HepG2 (cell line): ENCODE results near the gene UBC.
"Not testable (repeated sequence)": the region's sequence is repeated elsewhere in the genome, so short reads cannot be mapped to it uniquely, and the experiment has no call there.

Experiments used
- ATF1 ChIP-seq: IDR thresholded peaks from 2 replicates; pipeline ENCODE4 v1.6.1; 2016; ENCODE audit warnings: mild to moderate bottlenecking, control low read depth
- EZH2 ChIP-seq: conservative IDR thresholded peaks from 2 replicates; pipeline ENCODE4 v1.6.1; 2012; ENCODE audit warnings: mild to moderate bottlenecking, low read depth, low read length, moderate library complexity
- GATAD2A ChIP-seq: IDR thresholded peaks from 2 replicates; pipeline ENCODE4 v1.6.1; 2016
- JUN ChIP-seq: sonication (generic); formaldehyde crosslinking; IDR thresholded peaks from 2 replicates; pipeline ENCODE4 v1.4.0; 2020; ENCODE audit warnings: mild to moderate bottlenecking, missing genetic modification reagents
- NCOR1 ChIP-seq: fragments of 200-600 bp; sonication (generic); IDR thresholded peaks from 2 replicates; pipeline ENCODE4 v1.7.0; 2017; ENCODE audit warnings: antibody characterized with exemption, low read length, borderline replicate concordance
- PPARG ChIP-seq: conservative IDR thresholded peaks from 2 replicates; pipeline ENCODE4 v1.6.1; 2016; ENCODE audit warnings: missing biosample characterization, missing genetic modification reagents
- SP1 ChIP-seq, 2 experiments: fragments of 450-650 bp in 1 of 2; sonication (generic) in 1 of 2; formaldehyde crosslinking in 1 of 2; IDR thresholded peaks; 2 replicates each; pipeline versions ENCODE4 v1.4.0 to v1.6.1; 2016 to 2020; ENCODE audit warnings: missing genetic modification reagents in 1 of 2
- SRF ChIP-seq: IDR thresholded peaks from 2 replicates; pipeline ENCODE4 v1.6.1; 2011; ENCODE audit warnings: mild to moderate bottlenecking, low read depth, low read length, moderate library complexity
- TBP ChIP-seq: sonication (generic); formaldehyde crosslinking; IDR thresholded peaks from 2 replicates; pipeline ENCODE4 v1.5.0; 2020; ENCODE audit warnings: missing genetic modification reagents
- ZFP36L2 ChIP-seq: sonication (generic); formaldehyde crosslinking; IDR thresholded peaks from 2 replicates; pipeline ENCODE4 v1.4.0; 2020; ENCODE audit warnings: missing genetic modification reagents
- ZNF747 ChIP-seq: sonication (generic); formaldehyde crosslinking; IDR thresholded peaks from 2 replicates; pipeline ENCODE4 v1.8.1; 2023; ENCODE audit warnings: missing genetic modification reagents, mild to moderate bottlenecking, borderline replicate concordance
- TF ChIP-seq, protein P1 (sequence below): sonication (generic); formaldehyde crosslinking; IDR thresholded peaks from 2 replicates; pipeline ENCODE4 v1.5.0; 2020; ENCODE audit warnings: mild to moderate bottlenecking, missing genetic modification reagents, moderate library complexity
- TF ChIP-seq, protein P2 (sequence below): sonication (generic); formaldehyde crosslinking; IDR thresholded peaks from 2 replicates; pipeline ENCODE4 v1.4.0; 2020; ENCODE audit warnings: missing genetic modification reagents
- TF ChIP-seq, protein P3 (sequence below), 2 experiments: IDR thresholded peaks; 2 replicates each; pipeline ENCODE4 v1.6.1; 2011 to 2012; ENCODE audit warnings: low read length in 2 of 2, borderline replicate concordance in 1 of 2, low read depth in 1 of 2, mild to moderate bottlenecking in 1 of 2, moderate library complexity in 1 of 2

DNA sequence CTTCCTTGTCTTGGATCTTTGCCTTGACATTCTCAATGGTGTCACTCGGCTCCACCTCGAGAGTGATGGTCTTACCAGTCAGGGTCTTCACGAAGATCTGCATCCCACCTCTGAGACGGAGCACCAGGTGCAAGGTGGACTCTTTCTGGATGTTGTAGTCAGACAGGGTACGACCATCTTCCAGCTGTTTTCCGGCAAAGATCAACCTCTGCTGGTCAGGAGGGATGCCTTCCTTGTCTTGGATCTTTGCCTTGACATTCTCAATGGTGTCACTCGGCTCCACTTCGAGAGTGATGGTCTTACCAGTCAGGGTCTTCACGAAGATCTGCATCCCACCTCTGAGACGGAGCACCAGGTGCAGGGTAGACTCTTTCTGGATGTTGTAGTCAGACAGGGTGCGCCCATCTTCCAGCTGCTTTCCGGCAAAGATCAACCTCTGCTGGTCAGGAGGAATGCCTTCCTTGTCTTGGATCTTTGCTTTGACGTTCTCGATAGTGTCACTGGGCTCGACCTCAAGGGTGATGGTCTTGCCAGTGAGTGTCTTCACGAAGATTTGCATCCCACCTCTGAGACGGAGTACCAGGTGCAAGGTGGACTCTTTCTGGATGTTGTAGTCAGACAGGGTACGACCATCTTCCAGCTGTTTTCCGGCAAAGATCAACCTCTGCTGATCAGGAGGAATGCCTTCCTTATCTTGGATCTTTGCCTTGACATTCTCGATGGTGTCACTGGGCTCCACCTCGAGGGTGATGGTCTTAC, 1.7 kb downstream of the UBC start:
- TF ChIP-seq SP1 (IDR thresholded peaks at IDR 0.05); SP1 (CRISPR knock-in tag; IDR thresholded peaks at IDR 0.05); ATF1 (CRISPR knock-in tag); GATAD2A (CRISPR knock-in tag); ZNF747 (CRISPR knock-in tag); SRF; PPARG (CRISPR knock-in tag); ZFP36L2 (CRISPR knock-in tag); NCOR1; JUN (CRISPR knock-in tag); TBP (CRISPR knock-in tag); EZH2: not testable (repeated sequence)
- TF ChIP-seq, protein P1, sequence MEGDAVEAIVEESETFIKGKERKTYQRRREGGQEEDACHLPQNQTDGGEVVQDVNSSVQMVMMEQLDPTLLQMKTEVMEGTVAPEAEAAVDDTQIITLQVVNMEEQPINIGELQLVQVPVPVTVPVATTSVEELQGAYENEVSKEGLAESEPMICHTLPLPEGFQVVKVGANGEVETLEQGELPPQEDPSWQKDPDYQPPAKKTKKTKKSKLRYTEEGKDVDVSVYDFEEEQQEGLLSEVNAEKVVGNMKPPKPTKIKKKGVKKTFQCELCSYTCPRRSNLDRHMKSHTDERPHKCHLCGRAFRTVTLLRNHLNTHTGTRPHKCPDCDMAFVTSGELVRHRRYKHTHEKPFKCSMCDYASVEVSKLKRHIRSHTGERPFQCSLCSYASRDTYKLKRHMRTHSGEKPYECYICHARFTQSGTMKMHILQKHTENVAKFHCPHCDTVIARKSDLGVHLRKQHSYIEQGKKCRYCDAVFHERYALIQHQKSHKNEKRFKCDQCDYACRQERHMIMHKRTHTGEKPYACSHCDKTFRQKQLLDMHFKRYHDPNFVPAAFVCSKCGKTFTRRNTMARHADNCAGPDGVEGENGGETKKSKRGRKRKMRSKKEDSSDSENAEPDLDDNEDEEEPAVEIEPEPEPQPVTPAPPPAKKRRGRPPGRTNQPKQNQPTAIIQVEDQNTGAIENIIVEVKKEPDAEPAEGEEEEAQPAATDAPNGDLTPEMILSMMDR (CRISPR knock-in tag), result not testable (repeated sequence)
- TF ChIP-seq, protein P2, sequence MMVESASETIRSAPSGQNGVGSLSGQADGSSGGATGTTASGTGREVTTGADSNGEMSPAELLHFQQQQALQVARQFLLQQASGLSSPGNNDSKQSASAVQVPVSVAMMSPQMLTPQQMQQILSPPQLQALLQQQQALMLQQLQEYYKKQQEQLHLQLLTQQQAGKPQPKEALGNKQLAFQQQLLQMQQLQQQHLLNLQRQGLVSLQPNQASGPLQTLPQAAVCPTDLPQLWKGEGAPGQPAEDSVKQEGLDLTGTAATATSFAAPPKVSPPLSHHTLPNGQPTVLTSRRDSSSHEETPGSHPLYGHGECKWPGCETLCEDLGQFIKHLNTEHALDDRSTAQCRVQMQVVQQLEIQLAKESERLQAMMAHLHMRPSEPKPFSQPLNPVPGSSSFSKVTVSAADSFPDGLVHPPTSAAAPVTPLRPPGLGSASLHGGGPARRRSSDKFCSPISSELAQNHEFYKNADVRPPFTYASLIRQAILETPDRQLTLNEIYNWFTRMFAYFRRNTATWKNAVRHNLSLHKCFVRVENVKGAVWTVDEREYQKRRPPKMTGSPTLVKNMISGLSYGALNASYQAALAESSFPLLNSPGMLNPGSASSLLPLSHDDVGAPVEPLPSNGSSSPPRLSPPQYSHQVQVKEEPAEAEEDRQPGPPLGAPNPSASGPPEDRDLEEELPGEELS, result not testable (repeated sequence)
- TF ChIP-seq, protein P3, sequence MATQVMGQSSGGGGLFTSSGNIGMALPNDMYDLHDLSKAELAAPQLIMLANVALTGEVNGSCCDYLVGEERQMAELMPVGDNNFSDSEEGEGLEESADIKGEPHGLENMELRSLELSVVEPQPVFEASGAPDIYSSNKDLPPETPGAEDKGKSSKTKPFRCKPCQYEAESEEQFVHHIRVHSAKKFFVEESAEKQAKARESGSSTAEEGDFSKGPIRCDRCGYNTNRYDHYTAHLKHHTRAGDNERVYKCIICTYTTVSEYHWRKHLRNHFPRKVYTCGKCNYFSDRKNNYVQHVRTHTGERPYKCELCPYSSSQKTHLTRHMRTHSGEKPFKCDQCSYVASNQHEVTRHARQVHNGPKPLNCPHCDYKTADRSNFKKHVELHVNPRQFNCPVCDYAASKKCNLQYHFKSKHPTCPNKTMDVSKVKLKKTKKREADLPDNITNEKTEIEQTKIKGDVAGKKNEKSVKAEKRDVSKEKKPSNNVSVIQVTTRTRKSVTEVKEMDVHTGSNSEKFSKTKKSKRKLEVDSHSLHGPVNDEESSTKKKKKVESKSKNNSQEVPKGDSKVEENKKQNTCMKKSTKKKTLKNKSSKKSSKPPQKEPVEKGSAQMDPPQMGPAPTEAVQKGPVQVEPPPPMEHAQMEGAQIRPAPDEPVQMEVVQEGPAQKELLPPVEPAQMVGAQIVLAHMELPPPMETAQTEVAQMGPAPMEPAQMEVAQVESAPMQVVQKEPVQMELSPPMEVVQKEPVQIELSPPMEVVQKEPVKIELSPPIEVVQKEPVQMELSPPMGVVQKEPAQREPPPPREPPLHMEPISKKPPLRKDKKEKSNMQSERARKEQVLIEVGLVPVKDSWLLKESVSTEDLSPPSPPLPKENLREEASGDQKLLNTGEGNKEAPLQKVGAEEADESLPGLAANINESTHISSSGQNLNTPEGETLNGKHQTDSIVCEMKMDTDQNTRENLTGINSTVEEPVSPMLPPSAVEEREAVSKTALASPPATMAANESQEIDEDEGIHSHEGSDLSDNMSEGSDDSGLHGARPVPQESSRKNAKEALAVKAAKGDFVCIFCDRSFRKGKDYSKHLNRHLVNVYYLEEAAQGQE (IDR thresholded peaks at IDR 0.05; ENCODE audit: borderline replicate concordance in 1 of 2, low read depth in 1 of 2, low read length in 2 of 2), result not testable (repeated sequence)
